ENCODE data around the gene TGFBR3. TPM values are rescaled to one million over a fixed set of nuclear protein-coding genes. Genes with fewer than 3 reads are reported as not detected.

TGFBR3 gene
- total and polyA plus RNA-seq, 2 of the 8 experiments (the other 6 are each of a cell fraction or from before 2014, with no cell fraction given): 2.0 to 6.1 TPM

DNA sequence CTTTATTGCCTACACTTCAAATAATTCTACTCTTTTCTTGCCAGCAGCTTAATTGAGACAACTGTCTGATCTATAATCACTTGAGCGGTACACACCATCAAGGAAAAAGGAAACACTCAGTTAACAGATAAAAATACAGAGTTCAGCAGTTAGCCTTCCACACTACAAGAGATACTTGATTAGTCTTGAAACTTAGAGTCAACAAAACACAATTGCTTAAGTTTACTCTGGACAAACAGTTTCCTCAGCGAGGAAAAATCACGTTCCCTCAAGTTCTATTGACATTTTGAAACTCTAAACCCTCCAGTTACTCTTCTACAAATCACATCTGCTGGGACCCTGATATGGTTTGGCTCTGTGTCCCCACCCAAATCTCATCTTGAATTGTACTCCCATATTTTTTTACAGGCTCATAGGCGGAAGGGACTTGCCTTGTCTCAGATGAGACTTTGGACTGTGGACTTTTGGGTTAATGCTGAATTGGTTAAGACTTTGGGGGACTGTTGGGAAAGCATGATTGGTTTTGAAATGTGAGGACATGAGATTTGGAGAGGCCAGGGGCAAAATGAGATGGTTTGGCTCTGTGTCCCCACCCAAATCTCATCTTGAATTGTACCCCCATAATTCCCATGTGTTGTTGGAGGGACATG, 244.9 kb downstream of the TGFBR3 start:
- H3K27me3 ChIP-seq (replicated peaks in 1 of 4; ENCODE audit: control insufficient read depth in 3 of 4, extremely low read depth in 1 of 4, insufficient read depth in 3 of 4, low read length in 3 of 4): no peaks in the 10 kb centered on the region
- H2AFZ ChIP-seq (ENCODE audit: low read length): no peak overlapping the region
- H3K36me3 ChIP-seq (ENCODE audit: control insufficient read depth in 2 of 4, insufficient read depth in 4 of 4, low read length in 3 of 4): no peaks in the 10 kb centered on the region; a peak in 1 of 8 replicates
- H3K4me1 ChIP-seq (replicated peaks in 1 of 4; ENCODE audit: control insufficient read depth in 3 of 4, insufficient read depth in 4 of 4, low read length in 3 of 4): peaks cover 3 to 9% (median 9%) of the 10 kb centered on the region in 4 experiments; a peak in 5 of 7 replicates
- 98% methylated on average over 4 of the region's 4 CpGs; no CpG with 5 or more reads in 1 of the 2 experiments for WGBS, 2 experiments (ENCODE audit: extremely low coverage in 1 of 2, insufficient coverage in 1 of 2, insufficient read length in 1 of 2, insufficient replicate concordance in 2 of 2, low coverage in 1 of 2, low lambda C conversion rate in 2 of 2, missing lambda C conversion rate in 1 of 2)
- no peak overlapping the region for H3K4me3 ChIP-seq (ENCODE audit: extremely low read depth in 1 of 4, insufficient read depth in 2 of 4, low read depth in 3 of 4, low read length in 4 of 4)
- no peak overlapping the region for H3K4me2 ChIP-seq (ENCODE audit: insufficient read depth in 1 of 2, low read depth in 2 of 2, low read length in 2 of 2)
- no peak overlapping the region for H3K9ac ChIP-seq (replicated peaks in 1 of 4; ENCODE audit: extremely low read depth in 1 of 4, low read depth in 3 of 4, low read length in 3 of 4)
- no peak overlapping the region for H3K14ac ChIP-seq (ENCODE audit: insufficient read length)
- no peak overlapping the region for H2AK5ac ChIP-seq (ENCODE audit: low read depth, low read length)
- H3K56ac ChIP-seq (replicated peaks; ENCODE audit: insufficient read length, low read depth, low read length): no peak overlapping the region
- no peak overlapping the region for H4K8ac ChIP-seq (ENCODE audit: extremely low read depth, insufficient read depth, low read length)
- no peaks in the 10 kb centered on the region for H3K79me1 ChIP-seq (ENCODE audit: low read depth, low read length)
- H3K23me2 ChIP-seq (ENCODE audit: low read depth, low read length): no peaks in the 10 kb centered on the region
- H4K5ac ChIP-seq (ENCODE audit: insufficient read length, low read depth, low read length): no peak overlapping the region
- H3K9me3 ChIP-seq (ENCODE audit: insufficient read depth in 2 of 2, low read depth in 1 of 2, low read length in 1 of 2): no peaks in the 10 kb centered on the region
- TF ChIP-seq BCL11A (IDR thresholded peaks at IDR 0.05; ENCODE audit: low read depth in 2 of 2, low read length in 2 of 2) (no peak), HDAC2 (IDR thresholded peaks at IDR 0.05; ENCODE audit: borderline replicate concordance in 1 of 2, low read depth in 2 of 2, low read length in 2 of 2) (no peak), POLR2A (IDR thresholded peaks at IDR 0.05; ENCODE audit: control extremely low read depth in 1 of 2, low read depth in 2 of 2, low read length in 2 of 2) (no peak)
- TF ChIP-seq, protein P1, sequence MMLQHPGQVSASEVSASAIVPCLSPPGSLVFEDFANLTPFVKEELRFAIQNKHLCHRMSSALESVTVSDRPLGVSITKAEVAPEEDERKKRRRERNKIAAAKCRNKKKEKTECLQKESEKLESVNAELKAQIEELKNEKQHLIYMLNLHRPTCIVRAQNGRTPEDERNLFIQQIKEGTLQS (IDR thresholded peaks at IDR 0.05; ENCODE audit: insufficient read depth, low read depth, low read length): no peak
- H2BK5ac ChIP-seq (ENCODE audit: low read depth, low read length): no peak overlapping the region
- H2BK15ac ChIP-seq (ENCODE audit: low read length): no peak overlapping the region
- H4K20me1 ChIP-seq (replicated peaks in 1 of 2; ENCODE audit: control insufficient read depth in 1 of 2, insufficient read depth in 2 of 2, low read length in 2 of 2): no peaks in the 10 kb centered on the region
- H3K23ac ChIP-seq (ENCODE audit: insufficient read length): no peak overlapping the region
- H3K18ac ChIP-seq (ENCODE audit: extremely low read depth, low read length): no peak overlapping the region
- no peak overlapping the region for H2BK120ac ChIP-seq (replicated peaks; ENCODE audit: low read depth, low read length)
- no peak overlapping the region for H4K91ac ChIP-seq (replicated peaks; ENCODE audit: insufficient read length, low read length)
- CTCF ChIA-PET (ENCODE audit: partially characterized antibody): interaction anchor here (0.7 to 1.6 kb wide), 3 partner anchors 19 to 168 kb away, joined by 3 to 5 read pairs (median 3); no protein-coding TSS in a partner anchor
- DNase-seq (ENCODE audit: low read depth in 1 of 2, low spot score in 2 of 2) (no peak), FAIRE-seq (no peak)
- H3K4ac ChIP-seq (replicated peaks; ENCODE audit: insufficient read length, low read depth, low read length): no peak overlapping the region
- H2BK20ac ChIP-seq (ENCODE audit: low read length): no peak overlapping the region
- H3K79me2 ChIP-seq (ENCODE audit: control insufficient read depth in 1 of 2, insufficient read depth in 2 of 2, low read length in 2 of 2): no peaks in the 10 kb centered on the region
- POLR2A ChIA-PET (ENCODE audit: partially characterized antibody): no interaction called here
- H3K27ac ChIP-seq (ENCODE audit: low read depth, low read length): no peak overlapping the region
- no peak overlapping the region for H2BK12ac ChIP-seq (ENCODE audit: low read depth, low read length)

All from H1 (cell line).